DMS153 (cell line): ENCODE results near the gene MOB3B.
A peak's percentile ranks its signal among the peaks of the same experiment; 100 is the strongest.

ENCODE experiments used
- DNase-seq: peaks from one replicate; lab custom pipeline; 2025; lab: John Stamatoyannopoulos, UW

The MOB3B gene

GRCh38 chr9:27445057-27445595 lies 84.5 kb downstream of the MOB3B start:
- DNase-seq: no peak

- no peak for DNase-seq
Observed at GRCh38 chr9:27442464-27442863, 87.2 kb downstream of the MOB3B start.

DNA sequence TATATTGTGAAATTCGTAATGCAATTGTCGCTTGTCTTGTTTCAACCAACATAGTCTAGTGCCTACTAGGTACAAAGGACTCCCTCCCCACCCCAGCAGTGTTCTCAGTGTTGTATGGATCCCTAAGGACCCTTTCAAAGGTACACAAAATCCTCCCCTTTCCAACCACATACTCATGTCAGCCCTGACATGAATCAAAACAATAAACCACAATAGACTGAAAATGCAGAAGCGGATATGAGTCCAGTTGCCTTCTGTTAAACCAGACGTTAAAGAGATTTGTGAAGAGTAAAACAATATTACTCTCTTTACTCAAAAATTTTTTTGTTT lies 87.9 kb downstream of the MOB3B start:
- DNase-seq: no peak

DNA sequence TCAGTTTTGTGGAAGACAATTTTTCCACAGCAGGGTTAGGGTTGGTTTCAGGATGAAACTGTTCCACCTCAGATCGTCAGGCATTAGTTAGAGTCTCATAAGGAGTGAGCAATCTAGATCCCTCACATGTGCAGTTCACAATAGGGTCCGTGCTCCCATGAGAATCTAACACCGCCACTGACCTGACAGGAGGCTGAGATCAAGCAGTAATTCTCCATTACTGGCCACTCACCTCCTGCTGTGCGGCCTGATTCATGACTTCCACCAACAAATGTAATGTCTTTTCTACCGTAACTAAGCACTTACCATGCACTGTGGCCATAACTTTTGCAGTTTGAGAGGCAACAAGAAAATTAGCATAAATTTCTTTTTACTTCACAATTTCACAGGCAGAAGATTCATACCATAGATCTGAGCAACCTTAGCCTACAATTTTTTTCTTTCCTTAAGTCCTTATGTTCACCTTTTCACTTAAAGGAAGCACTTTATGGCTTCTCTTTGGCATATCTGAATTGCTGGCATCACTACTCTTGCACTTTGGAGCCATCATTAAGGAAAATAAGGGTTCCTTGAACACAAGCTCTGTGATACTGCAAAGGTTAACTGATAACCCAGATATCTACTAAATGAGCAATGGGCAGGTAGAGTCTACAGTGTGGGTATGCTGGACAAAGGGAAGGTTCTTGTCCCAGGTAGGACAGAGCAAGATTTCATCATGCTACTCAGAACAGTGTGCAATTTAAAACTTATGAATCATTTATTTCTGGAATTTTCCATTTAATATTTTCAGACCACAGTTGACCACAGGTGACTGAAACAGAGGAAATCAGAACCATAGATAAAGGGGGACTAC lies 88.5 kb downstream of the MOB3B start:
- DNase-seq: no peak

- DNase-seq: no peak
Observed at GRCh38 chr9:27438522-27438921, 91.1 kb downstream of the MOB3B start.

DNA sequence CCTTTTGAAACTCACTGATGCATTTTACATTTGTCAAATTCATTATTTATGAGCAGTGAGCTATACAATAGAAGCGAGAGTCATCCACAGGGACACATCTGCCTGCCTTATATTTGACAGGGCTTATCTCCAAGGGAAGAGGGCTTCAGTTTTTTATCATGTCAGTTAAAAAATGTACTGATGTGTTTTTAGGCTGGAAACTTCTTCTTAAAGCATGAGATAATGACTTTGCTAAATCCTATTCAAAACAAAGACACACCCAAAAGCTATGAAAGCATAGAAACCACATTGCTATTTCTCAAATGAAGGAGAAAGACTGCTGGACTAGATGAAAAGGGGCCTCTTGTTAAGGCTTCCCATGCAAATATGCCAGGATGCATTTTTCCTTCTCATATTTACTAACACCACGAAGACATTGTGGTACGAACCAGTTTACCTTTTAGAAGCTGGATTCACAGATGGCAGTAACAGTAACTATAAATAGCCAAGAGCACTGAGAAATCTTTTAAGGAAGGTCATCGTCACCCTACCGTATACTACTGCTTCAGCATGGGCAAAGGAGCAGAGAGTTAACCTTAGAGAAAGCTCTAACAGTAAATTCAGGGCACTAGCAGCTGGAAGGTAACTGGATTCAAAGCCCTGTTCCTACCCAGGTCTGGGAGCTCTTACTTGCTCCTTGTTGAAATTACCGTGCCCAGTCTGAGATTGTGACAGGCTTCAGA lies 91.8 kb downstream of the MOB3B start:
- DNase-seq: no peak

- DNase-seq: peak; percentile 72
Observed at GRCh38 chr9:27436234-27436633, 93.4 kb downstream of the MOB3B start.

GRCh38 chr9:27433631-27434325 lies 95.8 kb downstream of the MOB3B start:
- DNase-seq: no peak

- no peak for DNase-seq
Observed at GRCh38 chr9:27432308-27432707, 97.3 kb downstream of the MOB3B start.

- DNase-seq: no peak
Observed at GRCh38 chr9:27431543-27432147, 98.0 kb downstream of the MOB3B start.

GRCh38 chr9:27430750-27431535 lies 98.7 kb downstream of the MOB3B start:
- no peak for DNase-seq

DNA sequence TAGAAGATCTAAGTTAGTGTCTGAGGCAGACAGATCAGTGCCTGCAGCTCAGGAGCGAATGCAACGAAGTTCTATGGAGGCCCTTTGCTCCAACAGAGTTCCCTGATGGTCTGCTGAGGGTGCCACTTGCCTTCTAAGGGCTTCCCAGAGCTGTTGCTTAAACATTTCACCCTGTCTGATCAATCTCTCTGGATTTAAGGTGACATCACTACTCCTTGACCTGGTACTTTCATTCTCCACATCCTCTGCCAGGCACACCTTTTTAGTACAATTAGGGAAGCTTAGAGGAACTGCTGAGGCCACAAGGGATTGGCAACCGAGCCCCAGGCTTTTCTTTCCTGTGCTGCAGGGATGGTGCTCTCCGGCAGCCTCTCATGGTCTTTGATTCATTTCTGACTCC lies 99.7 kb downstream of the MOB3B start:
- DNase-seq: no peak

- DNase-seq: no peak
Observed at GRCh38 chr9:27429436-27429835, 100.2 kb downstream of the MOB3B start.

GRCh38 chr9:27428551-27428950 lies 101.1 kb downstream of the MOB3B start:
- no peak for DNase-seq

GRCh38 chr9:27427272-27427643 lies 102.4 kb downstream of the MOB3B start:
- no peak for DNase-seq

DNA sequence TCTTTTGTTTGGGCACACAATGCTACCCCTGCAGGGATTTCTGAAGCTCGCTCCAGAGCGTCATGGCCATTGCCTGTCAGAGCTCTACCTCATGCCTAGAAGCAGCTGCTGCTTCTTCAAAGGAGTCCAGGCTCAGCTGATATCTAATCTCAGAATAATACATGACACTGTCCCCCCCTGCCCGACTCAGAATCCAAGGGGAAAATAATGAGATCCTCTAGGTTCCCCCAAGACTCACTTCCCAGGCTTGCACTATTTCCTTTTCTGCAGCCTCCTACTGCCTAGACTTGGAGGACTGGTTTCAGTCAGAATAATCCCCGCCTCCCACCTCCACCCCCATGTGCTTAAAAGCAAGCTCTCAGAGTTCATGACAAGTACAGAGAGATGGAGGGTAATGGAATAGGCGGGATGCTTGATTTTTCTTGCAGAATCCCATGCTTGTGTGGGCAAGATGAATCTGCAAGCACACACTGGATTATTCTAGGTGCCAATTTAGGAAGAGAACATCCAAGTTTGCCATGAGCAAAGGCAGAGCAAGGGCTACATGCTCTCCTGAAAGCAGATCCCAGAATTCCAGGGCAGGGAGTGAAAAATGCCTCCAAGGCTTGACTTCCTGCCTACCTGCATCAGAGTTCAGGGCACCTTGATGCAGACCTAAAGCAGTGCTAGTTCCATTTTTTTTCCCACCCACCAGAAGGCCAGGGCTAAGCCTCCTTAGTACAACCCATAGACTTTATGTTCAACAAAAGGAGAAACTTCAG lies 102.9 kb downstream of the MOB3B start:
- peak; percentile 46 for DNase-seq

DNA sequence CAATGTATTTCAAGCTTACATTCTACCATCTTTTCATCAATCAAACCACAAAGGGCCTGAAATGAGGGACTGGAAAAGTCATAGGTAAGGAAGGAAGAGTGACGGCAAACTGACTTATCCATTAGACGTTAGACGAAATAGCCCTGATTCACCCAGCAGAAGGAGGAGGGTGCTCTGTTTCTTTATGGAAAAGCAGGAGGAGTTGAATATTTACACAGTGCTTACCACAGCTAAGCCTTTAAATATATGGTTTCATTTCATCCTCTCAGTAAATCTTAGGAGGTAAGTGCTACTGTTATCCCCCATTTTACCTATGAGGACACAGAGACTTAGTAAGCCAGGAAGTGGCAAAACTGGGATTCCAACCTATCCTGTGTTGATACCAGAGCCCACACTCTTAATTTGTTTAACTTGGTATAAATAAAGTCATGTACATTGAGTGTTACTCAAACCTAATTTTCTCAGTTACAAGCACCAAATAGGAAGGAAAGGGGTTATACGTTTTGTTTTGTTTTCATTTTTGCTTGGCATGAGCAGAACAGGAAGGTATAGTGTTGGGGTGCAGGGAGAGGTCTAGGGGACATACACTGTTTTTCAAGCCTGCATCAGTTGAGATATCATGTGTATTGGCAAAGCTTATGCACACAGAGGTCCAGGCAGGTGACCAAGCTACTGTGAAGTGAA lies 103.6 kb downstream of the MOB3B start:
- no peak for DNase-seq

DNA sequence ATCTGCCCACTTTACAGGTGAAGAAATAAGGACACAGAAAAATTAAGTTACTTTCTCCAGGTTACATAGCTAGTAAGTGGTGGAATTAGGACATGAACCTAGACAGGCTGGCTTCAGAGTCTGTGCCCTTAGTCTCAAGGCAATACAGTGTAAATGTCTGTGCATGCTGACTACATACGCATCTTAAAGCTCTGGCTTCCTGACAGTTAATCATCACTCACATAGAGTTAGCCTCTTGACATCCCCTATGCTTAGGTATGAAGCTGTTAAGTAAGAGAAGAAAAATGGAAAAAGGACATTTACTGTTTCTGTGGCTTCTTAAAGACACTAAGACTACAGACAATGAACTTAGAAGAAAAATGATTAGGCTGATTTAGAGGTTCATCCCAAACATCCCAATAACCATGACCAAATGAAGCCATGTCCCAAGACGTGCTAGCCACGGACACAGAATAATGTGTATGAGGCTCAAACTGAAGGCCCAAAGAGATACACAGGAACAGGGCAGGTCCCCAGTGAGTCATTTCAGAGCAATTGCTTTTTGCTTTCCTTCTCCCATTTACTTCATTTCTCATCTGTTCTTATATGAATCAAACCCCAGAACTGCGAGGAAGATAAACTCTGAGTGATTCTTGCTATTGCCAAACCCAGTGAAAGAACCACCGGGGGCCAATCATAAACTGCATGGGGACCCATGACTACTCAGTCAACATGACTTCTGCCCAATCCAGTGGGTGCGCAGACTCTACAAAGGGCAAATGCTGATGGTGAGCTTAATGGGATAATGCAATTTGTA lies 105.5 kb downstream of the MOB3B start:
- DNase-seq: no peak

DNA sequence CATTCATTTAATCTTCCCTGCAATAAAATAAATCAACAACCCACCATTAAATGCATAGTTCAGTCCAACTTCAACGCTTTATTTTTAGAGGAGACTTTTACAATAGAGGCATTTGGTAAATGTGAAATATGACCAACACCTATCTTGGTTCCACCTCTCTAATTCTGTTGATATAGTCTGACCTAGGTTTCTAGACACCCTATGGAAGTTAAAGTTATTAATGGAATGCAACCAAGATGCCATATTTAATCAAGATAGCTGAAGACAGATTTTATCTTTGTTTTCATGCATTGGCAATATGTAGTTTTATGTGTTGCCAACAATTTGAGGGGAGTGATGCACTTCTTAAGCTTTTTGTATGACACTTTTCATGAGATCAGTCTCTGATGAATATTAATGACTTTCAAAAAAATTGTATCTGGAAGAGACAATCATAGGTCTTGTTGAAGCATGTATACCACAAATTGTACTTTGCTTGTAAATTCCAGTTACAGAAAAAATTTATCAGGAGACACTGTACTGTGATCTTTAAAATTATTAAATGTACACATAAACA lies 107.3 kb downstream of the MOB3B start:
- DNase-seq: no peak
